ENCODE measurements around the gene IARS1. TPM values are rescaled to one million over a fixed set of nuclear protein-coding genes. Genes with fewer than 3 reads are reported as not detected.
A peak's percentile ranks its signal among the peaks of the same experiment; 100 is the strongest.

The IARS1 gene
- total and polyA plus RNA-seq, 2 of the 13 experiments (the other 11 are each of a cell fraction or from before 2014, with no cell fraction given) = 55.9 to 185 TPM

DNA sequence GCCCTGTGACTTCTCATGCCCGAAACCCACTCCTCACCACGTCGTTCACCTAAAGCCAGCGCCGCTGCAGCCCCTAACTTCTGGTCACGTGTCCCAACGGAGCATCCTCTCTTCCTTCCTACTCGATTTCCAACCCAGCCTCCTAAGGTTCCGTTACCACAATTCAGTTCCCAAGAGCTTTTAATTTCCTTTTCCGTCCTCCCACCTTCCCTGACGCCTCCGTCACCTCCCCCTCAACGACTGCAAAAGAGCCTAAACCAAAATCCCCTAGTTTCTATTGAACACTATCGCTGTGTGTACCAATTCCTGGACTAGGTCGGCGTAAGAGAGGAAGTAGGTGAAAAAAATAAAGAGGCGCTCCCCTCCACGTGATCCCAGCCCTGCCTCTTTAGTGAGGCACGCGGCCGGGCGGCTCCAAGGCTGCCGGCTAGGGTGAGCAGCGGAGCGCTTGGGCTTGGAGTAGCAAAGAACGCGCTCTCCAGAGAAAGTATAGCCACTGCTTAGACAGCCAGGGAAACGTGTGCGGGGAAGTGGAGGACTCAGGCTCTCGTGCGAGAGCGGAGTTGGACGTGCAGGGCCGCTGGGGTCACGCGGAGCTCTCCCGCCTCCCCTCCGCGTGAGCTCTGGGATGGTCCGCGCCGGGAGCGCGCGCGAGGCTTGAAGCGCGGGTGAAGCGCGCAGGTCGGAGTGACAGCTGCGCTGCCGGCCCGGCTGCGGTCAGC, 31.9 kb upstream of the IARS1 start, which contains the start of the genes CENPP and NOL8 (continued):
- TF ChIP-seq ATF7 (IDR thresholded peaks at IDR 0.05) (peak; percentile 85), ATF7 (CRISPR knock-in tag; IDR thresholded peaks at IDR 0.05) (no peak), ZNF891 (CRISPR knock-in tag; IDR thresholded peaks at IDR 0.05) (peak; percentile 73), RELA (CRISPR knock-in tag; IDR thresholded peaks at IDR 0.05) (no peak), U2AF2 (IDR thresholded peaks at IDR 0.05; ENCODE audit: low read depth, low read length) (0 out of 2 replicates have a peak, but pooled peaks have one; percentile 60), EZH2 (conservative IDR thresholded peaks at IDR 0.05; ENCODE audit: low read depth, low read length) (no peak), ZBTB20 (CRISPR knock-in tag; IDR thresholded peaks at IDR 0.05; ENCODE audit: borderline replicate concordance, low read depth) (peak; percentile 63; the same call in 1 of the 2 replicates), ZFP41 (CRISPR knock-in tag; IDR thresholded peaks at IDR 0.05; ENCODE audit: borderline replicate concordance) (no peak), ZSCAN30 (CRISPR knock-in tag; IDR thresholded peaks at IDR 0.05) (peak; percentile 64; the same call in 1 of the 2 replicates), POLR2A (IDR thresholded peaks at IDR 0.05; ENCODE audit: insufficient read depth in 1 of 2, low read depth in 2 of 2, low read length in 2 of 2) (peak; percentile 93), ZEB1 (IDR thresholded peaks at IDR 0.05; ENCODE audit: insufficient replicate concordance, low read depth) (peak; percentile 35), MYNN (CRISPR knock-in tag; IDR thresholded peaks at IDR 0.05; ENCODE audit: low read depth) (no peak), MYC (CRISPR knock-in tag; IDR thresholded peaks at IDR 0.05; ENCODE audit: borderline replicate concordance) (peak; percentile 96), HNRNPUL1 (IDR thresholded peaks at IDR 0.05; ENCODE audit: low read depth, low read length) (no peak), MIER2 (CRISPR knock-in tag; IDR thresholded peaks at IDR 0.05) (0 out of 2 replicates have a peak, but pooled peaks have one; percentile 20), NCOA1 (CRISPR knock-in tag; IDR thresholded peaks at IDR 0.05) (no peak), HOXA9 (CRISPR knock-in tag; IDR thresholded peaks at IDR 0.05; ENCODE audit: borderline replicate concordance) (peak; percentile 40)
- TF ChIP-seq, protein P1, sequence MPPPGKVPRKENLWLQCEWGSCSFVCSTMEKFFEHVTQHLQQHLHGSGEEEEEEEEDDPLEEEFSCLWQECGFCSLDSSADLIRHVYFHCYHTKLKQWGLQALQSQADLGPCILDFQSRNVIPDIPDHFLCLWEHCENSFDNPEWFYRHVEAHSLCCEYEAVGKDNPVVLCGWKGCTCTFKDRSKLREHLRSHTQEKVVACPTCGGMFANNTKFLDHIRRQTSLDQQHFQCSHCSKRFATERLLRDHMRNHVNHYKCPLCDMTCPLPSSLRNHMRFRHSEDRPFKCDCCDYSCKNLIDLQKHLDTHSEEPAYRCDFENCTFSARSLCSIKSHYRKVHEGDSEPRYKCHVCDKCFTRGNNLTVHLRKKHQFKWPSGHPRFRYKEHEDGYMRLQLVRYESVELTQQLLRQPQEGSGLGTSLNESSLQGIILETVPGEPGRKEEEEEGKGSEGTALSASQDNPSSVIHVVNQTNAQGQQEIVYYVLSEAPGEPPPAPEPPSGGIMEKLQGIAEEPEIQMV (CRISPR knock-in tag; IDR thresholded peaks at IDR 0.05; ENCODE audit: low read depth) = no peak
- TF ChIP-seq, protein P2, sequence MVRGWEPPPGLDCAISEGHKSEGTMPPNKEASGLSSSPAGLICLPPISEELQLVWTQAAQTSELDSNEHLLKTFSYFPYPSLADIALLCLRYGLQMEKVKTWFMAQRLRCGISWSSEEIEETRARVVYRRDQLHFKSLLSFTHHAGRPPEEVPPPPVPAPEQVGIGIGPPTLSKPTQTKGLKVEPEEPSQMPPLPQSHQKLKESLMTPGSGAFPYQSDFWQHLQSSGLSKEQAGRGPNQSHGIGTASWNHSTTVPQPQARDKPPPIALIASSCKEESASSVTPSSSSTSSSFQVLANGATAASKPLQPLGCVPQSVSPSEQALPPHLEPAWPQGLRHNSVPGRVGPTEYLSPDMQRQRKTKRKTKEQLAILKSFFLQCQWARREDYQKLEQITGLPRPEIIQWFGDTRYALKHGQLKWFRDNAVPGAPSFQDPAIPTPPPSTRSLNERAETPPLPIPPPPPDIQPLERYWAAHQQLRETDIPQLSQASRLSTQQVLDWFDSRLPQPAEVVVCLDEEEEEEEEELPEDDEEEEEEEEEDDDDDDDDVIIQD (CRISPR knock-in tag; IDR thresholded peaks at IDR 0.05; ENCODE audit: low read depth) = peak; percentile 14; the same call in 1 of the 2 replicates
- TF ChIP-seq, protein P3, sequence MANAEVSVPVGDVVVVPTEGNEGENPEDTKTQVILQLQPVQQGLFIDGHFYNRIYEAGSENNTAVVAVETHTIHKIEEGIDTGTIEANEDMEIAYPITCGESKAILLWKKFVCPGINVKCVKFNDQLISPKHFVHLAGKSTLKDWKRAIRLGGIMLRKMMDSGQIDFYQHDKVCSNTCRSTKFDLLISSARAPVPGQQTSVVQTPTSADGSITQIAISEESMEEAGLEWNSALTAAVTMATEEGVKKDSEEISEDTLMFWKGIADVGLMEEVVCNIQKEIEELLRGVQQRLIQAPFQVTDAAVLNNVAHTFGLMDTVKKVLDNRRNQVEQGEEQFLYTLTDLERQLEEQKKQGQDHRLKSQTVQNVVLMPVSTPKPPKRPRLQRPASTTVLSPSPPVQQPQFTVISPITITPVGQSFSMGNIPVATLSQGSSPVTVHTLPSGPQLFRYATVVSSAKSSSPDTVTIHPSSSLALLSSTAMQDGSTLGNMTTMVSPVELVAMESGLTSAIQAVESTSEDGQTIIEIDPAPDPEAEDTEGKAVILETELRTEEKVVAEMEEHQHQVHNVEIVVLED (CRISPR knock-in tag; IDR thresholded peaks at IDR 0.05; ENCODE audit: borderline replicate concordance) = peak; percentile 64; the same call in 1 of the 2 replicates
- TF ChIP-seq, protein P4, sequence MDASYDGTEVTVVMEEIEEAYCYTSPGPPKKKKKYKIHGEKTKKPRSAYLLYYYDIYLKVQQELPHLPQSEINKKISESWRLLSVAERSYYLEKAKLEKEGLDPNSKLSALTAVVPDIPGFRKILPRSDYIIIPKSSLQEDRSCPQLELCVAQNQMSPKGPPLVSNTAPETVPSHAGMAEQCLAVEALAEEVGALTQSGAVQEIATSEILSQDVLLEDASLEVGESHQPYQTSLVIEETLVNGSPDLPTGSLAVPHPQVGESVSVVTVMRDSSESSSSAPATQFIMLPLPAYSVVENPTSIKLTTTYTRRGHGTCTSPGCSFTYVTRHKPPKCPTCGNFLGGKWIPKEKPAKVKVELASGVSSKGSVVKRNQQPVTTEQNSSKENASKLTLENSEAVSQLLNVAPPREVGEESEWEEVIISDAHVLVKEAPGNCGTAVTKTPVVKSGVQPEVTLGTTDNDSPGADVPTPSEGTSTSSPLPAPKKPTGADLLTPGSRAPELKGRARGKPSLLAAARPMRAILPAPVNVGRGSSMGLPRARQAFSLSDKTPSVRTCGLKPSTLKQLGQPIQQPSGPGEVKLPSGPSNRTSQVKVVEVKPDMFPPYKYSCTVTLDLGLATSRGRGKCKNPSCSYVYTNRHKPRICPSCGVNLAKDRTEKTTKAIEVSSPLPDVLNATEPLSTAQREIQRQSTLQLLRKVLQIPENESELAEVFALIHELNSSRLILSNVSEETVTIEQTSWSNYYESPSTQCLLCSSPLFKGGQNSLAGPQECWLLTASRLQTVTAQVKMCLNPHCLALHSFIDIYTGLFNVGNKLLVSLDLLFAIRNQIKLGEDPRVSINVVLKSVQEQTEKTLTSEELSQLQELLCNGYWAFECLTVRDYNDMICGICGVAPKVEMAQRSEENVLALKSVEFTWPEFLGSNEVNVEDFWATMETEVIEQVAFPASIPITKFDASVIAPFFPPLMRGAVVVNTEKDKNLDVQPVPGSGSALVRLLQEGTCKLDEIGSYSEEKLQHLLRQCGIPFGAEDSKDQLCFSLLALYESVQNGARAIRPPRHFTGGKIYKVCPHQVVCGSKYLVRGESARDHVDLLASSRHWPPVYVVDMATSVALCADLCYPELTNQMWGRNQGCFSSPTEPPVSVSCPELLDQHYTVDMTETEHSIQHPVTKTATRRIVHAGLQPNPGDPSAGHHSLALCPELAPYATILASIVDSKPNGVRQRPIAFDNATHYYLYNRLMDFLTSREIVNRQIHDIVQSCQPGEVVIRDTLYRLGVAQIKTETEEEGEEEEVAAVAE (CRISPR knock-in tag; IDR thresholded peaks at IDR 0.05; ENCODE audit: borderline replicate concordance) = peak; percentile 87
